Measurements from ENCODE around the gene CDH16.

Gene CDH16

DNA sequence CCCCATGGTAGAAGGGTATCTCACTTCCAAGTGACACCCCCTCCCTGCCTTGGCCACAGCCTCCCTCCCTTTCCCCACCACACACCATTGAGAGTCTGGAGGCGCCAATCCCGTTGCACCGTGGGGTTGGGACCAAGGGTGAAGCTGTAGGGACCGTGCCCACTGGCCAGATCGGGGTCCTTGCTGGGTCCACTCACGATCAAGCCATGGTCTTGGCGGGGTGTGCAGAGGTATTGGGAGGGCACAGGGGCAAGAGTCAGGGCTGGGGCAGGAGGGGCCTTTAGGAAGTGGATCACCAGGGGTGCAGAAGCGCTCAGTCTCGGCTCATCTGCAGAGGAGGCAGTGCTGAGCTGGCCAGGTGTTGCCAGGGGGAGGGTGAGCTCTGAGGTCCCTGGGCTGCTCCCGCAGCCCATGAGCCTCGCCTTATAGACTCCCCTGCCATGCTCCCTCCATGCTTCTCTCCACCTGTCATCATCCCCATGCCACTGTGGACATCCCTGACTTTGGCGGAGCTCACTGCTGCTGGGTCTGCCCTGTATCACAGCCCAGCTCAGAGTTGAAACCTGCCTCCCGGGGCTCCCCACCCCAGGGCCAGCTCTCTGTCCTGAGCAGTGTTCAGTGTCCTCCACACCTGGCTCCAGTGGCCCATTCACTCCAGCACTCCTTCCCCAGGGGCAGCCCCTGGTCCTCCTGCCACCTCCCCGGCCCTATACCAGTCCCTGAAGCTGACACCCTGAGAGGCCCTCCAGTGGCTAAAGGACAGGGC lies 8.3 kb downstream of the CDH16 start:
- H3K4me3 ChIP-seq (ENCODE audit: low read depth, low read length), result no peak overlapping the region
- DNase-seq (ENCODE audit: low read depth), result no peak
- TF ChIP-seq, protein P1, sequence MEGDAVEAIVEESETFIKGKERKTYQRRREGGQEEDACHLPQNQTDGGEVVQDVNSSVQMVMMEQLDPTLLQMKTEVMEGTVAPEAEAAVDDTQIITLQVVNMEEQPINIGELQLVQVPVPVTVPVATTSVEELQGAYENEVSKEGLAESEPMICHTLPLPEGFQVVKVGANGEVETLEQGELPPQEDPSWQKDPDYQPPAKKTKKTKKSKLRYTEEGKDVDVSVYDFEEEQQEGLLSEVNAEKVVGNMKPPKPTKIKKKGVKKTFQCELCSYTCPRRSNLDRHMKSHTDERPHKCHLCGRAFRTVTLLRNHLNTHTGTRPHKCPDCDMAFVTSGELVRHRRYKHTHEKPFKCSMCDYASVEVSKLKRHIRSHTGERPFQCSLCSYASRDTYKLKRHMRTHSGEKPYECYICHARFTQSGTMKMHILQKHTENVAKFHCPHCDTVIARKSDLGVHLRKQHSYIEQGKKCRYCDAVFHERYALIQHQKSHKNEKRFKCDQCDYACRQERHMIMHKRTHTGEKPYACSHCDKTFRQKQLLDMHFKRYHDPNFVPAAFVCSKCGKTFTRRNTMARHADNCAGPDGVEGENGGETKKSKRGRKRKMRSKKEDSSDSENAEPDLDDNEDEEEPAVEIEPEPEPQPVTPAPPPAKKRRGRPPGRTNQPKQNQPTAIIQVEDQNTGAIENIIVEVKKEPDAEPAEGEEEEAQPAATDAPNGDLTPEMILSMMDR (IDR thresholded peaks at IDR 0.05; ENCODE audit: insufficient read depth, low read depth, low read length, missing control alignments), result no peak

DNA sequence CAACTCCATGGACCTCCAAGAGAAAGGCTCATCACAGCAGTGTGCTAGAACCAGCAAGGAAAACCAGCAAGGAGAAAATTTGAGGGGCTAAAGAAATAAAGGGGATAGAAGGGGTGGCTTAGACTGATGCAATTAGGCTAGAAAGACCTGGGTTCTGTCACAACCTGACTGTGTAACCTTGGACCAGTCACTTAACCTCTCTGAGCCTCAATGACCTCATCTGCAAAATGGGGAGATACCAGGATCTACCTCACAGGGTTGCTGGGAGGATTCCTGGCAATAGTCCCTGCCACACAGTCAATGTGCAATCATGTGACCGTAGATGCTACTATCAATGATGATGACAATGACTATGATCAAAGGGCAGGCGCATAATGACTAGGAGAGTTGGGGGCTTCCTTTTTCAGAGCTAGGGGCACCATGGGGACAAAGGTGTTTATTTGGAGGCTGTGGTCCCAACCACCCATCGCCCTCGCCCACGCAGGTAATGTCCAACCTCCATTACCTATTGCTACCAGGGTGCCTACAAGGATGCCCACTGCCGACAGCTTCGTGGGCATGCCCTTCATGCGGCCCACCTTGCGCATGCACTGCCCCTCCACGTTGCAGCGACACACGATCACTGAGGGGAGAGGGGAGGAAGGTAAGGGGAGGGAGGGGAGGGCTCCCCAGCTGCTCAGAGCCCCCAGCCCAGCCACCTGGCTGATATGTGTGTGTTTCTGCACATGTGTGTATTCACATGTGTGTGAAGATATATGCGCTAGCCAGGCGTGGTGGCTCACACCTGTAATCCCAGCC lies 9.7 kb downstream of the CDH16 start:
- no peak for DNase-seq (ENCODE audit: low read depth)
- H3K4me3 ChIP-seq (ENCODE audit: low read depth, low read length), result no peak overlapping the region
- TF ChIP-seq, protein P1 (IDR thresholded peaks at IDR 0.05; ENCODE audit: insufficient read depth, low read depth, low read length, missing control alignments), result no peak

DNA sequence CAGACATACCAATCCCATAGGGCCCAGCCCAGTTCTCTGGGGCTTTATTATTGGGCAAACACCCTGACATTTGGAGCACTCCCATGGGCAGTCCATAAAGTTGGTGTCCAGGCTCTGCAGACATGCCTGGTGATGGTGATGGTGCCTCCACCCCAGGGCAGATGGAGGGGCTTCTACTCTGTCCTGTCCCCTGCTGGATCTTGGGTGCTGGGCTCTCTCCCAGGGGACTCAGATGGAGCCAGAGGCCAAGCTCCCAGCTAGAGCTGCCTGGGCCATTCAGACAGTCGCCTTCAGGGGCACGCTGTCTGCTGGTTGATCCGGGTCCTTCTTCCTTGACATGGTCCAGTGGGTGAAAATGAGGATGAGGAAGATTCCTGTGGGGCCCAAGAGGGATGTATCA lies 10.6 kb downstream of the CDH16 start:
- TF ChIP-seq, protein P1 (IDR thresholded peaks at IDR 0.05; ENCODE audit: insufficient read depth, low read depth, low read length, missing control alignments), result no peak
- no peak for DNase-seq (ENCODE audit: low read depth)
- no peak overlapping the region for H3K4me3 ChIP-seq (ENCODE audit: low read depth, low read length)

DNA sequence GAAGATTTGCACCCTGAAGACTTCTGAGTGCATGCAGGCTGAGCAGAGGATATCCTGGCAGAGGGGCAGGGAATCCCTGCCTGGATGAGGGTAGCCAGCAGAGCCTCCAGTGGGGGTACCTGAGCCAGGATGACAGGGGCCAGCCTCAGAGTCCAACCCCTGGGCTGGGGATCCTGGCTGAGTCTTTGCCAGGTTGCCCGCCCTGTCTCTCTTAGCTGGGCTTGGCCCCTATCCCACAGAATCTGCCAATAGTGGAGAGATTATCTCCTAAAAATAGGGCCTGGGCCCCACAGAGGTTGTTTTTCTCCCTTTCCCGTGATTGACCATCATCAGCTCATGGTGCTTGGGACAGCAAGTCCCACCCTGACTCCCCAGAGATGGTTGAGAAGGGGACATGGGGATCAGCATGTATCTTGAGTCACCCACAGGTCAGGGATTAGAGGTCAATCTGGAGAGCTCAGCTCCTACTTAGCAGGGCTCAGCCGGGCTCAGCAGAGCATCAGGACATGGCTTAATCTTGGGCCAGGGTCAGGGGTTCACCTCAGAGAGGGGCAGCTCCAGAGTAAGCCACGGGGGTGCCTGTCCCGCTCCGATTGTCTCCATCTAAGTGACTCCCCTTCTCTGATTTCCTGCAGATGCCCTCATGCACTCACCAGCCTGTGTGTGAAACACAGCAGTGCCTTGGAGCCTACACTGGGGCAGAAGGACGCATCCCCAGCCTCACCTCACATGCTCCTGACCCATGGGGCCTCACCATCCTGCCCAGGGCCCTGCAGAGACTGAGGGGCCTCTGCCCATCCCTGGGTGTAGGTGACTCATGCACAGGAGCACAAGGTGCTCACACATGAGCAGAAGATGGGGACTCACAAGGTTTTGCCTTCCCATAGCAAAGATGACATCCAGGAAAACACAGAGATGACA lies 11.5 kb downstream of the CDH16 start:
- TF ChIP-seq, protein P1 (IDR thresholded peaks at IDR 0.05; ENCODE audit: insufficient read depth, low read depth, low read length, missing control alignments), result no peak
- DNase-seq (ENCODE audit: low read depth), result no peak
- H3K4me3 ChIP-seq (ENCODE audit: low read depth, low read length), result no peak overlapping the region

GRCh38 chr16:66905633-66906539 lies 12.8 kb downstream of the CDH16 start:
- DNase-seq (ENCODE audit: low read depth), result peak; percentile 55
- TF ChIP-seq, protein P1 (IDR thresholded peaks at IDR 0.05; ENCODE audit: insufficient read depth, low read depth, low read length, missing control alignments), result no peak
- no peak overlapping the region for H3K4me3 ChIP-seq (ENCODE audit: low read depth, low read length)

Measured in GM12865 (cell line).